ENCODE results near the gene PDE4B. TPM values are rescaled to one million over a fixed set of nuclear protein-coding genes. Genes with fewer than 3 reads are reported as not detected.

PDE4B gene
- polyA plus RNA-seq, 1 experiment: 17.6 TPM

DNA sequence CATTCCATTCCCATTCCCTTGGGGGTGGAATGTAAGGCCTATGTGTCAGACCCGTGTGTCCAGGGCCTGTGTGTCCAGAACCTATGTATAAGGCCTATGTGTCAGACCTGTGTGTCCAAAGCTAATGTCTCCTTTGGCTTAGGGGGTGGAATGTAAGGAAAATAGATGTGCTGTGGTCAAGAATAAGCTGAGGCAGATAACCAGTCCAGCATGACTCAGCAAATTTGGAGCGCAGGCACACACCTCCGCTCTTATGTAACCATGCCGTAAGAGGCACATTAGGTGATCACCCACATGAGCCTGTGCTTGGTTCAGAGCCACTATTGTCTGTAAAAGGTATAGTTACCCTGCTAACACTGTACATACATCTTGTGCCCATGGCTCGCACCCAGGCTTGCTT is 590.5 kb downstream of the PDE4B start:
- H3K9me3 ChIP-seq (ENCODE audit: control insufficient read depth, insufficient read depth, low read length): peaks cover 12% of the 10 kb centered on the region; the same call in 1 of the 2 replicates
- CTCF ChIA-PET: no interaction called here
- no peak overlapping the region for H3K27ac ChIP-seq (ENCODE audit: low read depth, low read length)
- no peak for DNase-seq (ENCODE audit: low read depth, low spot score)
- no peak overlapping the region for H3K4me3 ChIP-seq (ENCODE audit: low read depth, low read length)
- POLR2A ChIA-PET: no interaction called here
- no peaks in the 10 kb centered on the region for H3K27me3 ChIP-seq (ENCODE audit: control insufficient read depth, insufficient read depth, low read length)
- TF ChIP-seq, protein P1, sequence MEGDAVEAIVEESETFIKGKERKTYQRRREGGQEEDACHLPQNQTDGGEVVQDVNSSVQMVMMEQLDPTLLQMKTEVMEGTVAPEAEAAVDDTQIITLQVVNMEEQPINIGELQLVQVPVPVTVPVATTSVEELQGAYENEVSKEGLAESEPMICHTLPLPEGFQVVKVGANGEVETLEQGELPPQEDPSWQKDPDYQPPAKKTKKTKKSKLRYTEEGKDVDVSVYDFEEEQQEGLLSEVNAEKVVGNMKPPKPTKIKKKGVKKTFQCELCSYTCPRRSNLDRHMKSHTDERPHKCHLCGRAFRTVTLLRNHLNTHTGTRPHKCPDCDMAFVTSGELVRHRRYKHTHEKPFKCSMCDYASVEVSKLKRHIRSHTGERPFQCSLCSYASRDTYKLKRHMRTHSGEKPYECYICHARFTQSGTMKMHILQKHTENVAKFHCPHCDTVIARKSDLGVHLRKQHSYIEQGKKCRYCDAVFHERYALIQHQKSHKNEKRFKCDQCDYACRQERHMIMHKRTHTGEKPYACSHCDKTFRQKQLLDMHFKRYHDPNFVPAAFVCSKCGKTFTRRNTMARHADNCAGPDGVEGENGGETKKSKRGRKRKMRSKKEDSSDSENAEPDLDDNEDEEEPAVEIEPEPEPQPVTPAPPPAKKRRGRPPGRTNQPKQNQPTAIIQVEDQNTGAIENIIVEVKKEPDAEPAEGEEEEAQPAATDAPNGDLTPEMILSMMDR (IDR thresholded peaks at IDR 0.05; ENCODE audit: low read depth, low read length): no peak

DNA sequence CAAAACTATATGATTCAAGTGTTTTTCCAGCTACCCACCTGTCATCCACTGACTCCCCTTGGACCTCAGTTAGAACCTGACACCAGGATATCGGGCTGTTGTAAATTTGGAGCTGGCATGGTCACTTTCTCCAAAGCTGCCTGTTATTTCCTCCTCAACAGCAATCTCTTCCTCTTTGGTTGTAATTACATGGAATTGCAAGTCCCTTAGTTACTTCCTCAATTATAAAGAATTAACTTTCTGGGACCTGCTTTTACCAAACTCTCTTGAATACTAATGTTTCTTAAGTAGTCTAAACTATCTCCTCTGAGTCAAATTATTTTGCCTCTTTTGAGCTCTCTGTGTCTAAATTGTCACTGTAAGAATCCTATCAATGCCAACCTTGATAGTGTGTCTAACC is 590.9 kb downstream of the PDE4B start:
- no peaks in the 10 kb centered on the region for H3K27me3 ChIP-seq (ENCODE audit: control insufficient read depth, insufficient read depth, low read length)
- H3K27ac ChIP-seq (ENCODE audit: low read depth, low read length): no peak overlapping the region
- ChIA-PET POLR2A (no interaction called here), CTCF (no interaction called here)
- TF ChIP-seq, protein P1 (IDR thresholded peaks at IDR 0.05; ENCODE audit: low read depth, low read length): no peak
- H3K9me3 ChIP-seq (ENCODE audit: control insufficient read depth, insufficient read depth, low read length): peaks cover 12% of the 10 kb centered on the region; the same call in 1 of the 2 replicates
- H3K4me3 ChIP-seq (ENCODE audit: low read depth, low read length): no peak overlapping the region
- no peak for DNase-seq (ENCODE audit: low read depth, low spot score)

DNA sequence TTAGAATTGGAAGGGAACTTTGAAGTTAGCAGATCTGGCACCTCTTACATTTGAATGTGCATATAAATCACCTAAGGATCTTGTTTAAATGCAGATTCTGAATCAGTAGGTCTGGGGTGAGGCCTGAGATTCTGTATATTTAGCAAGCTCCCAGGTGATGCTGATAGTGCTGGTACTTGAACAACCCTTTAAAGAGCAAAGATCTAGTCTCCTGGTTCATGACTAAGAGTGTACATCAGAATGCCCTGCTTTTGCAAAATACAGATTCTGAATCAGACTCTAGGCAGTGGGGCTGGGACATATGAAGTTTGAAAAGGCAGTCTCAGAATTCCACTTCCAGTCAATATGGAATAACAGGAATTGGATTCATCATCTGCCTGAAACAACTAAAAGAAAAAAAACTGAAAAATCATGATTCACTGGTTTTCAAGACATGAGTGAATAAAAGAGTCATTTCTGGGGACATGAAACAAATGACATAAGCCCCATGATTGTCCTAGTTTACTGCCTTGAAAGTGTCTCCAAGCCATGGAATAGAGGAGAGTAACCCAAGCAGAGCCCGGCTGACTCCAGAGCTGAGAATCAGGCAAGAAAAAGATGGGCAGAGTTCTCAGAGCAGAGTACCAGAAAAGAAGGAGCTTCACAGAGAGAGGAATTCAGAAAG is 591.7 kb downstream of the PDE4B start:
- TF ChIP-seq, protein P1 (IDR thresholded peaks at IDR 0.05; ENCODE audit: low read depth, low read length): no peak
- peaks cover 12% of the 10 kb centered on the region; the same call in 1 of the 2 replicates for H3K9me3 ChIP-seq (ENCODE audit: control insufficient read depth, insufficient read depth, low read length)
- H3K4me3 ChIP-seq (ENCODE audit: low read depth, low read length): no peak overlapping the region
- H3K27ac ChIP-seq (ENCODE audit: low read depth, low read length): no peak overlapping the region
- no peak for DNase-seq (ENCODE audit: low read depth, low spot score)
- no peaks in the 10 kb centered on the region for H3K27me3 ChIP-seq (ENCODE audit: control insufficient read depth, insufficient read depth, low read length)
- ChIA-PET CTCF (no interaction called here), POLR2A (no interaction called here)

DNA sequence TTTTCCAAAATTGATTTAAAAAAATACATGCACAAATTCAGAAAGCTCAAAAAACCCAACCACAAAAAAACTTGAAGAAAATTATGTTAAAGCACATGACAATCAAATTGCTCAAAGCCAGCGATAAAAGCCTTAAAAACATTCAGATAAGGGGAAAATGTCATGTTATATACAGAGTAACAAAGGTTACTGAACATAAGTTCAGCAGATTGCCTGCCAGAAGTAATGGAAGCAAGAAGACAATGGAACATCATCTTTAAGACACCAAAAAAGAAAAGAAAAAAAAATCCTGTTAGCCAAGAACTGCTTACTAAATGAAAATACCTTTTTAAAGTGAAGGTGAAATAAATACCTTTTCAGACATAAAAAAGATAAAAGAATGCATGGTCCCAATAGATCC is 594.0 kb downstream of the PDE4B start:
- Histone ChIP-seq H3K9me3 (ENCODE audit: control insufficient read depth, insufficient read depth, low read length) (peaks cover 15% of the 10 kb centered on the region), H3K27me3 (ENCODE audit: control insufficient read depth, insufficient read depth, low read length) (no peaks in the 10 kb centered on the region), H3K27ac (ENCODE audit: low read depth, low read length) (no peak overlapping the region), H3K4me3 (ENCODE audit: low read depth, low read length) (no peak overlapping the region)
- DNase-seq (ENCODE audit: low read depth, low spot score): no peak
- TF ChIP-seq, protein P1 (IDR thresholded peaks at IDR 0.05; ENCODE audit: low read depth, low read length): no peak
- ChIA-PET CTCF (interaction anchor here (0.8 kb wide), 1 partner anchor 12 kb away, joined by 3 read pairs; no protein-coding TSS in a partner anchor), POLR2A (no interaction called here)

DNA sequence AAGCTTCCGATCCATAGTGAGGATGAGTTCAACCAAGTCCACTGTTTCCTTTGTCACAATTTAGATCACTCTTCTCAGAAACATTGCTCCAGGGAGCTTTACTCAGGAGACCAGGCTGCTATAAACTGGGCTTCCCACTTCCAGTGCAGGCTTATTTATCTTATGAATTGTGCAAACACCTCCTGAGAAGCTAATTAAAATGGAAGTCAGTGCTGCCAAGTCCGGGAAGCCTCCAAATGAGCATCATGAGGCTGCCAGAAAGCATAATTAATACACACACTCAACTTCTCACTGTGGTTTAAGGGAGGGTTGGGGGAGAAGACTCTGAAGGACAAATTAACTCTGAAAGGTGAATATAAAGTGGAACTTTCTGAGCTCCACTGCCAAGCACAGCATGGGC is 596.2 kb downstream of the PDE4B start:
- Histone ChIP-seq H3K9me3 (ENCODE audit: control insufficient read depth, insufficient read depth, low read length) (peaks cover 9% of the 10 kb centered on the region), H3K27ac (ENCODE audit: low read depth, low read length) (no peak overlapping the region), H3K4me3 (ENCODE audit: low read depth, low read length) (no peak overlapping the region), H3K27me3 (ENCODE audit: control insufficient read depth, insufficient read depth, low read length) (no peaks in the 10 kb centered on the region)
- CTCF ChIA-PET: no interaction called here
- POLR2A ChIA-PET: no interaction called here
- DNase-seq (ENCODE audit: low read depth, low spot score): no peak
- TF ChIP-seq, protein P1 (IDR thresholded peaks at IDR 0.05; ENCODE audit: low read depth, low read length): no peak
